Endothelial cell of umbilical vein (primary cell): Measurements from ENCODE around the gene EAPP. TPM values are rescaled to one million over a fixed set of nuclear protein-coding genes. Genes with fewer than 3 reads are reported as not detected.

Experiments
- BruUV-seq: library from RNA; stranded (reverse); fragments of 400-500 nt; replicated peaks from 2 replicates; lab custom pipeline; 2021; lab: Mats Ljungman, UMichigan
- CTCF ChIA-PET: fragments of 300-600, 350-600 bp; sonication (Branson Sonifier 250); formaldehyde crosslinking; loops from one replicate; lab custom pipeline; 2021; ENCODE audit warnings: antibody characterized with exemption, inconsistent platforms; lab: Charles Lee
- POLR2A ChIA-PET: fragments of 300-600, 350-600 bp; sonication (Branson Sonifier 250); formaldehyde crosslinking; loops from one replicate; lab custom pipeline; 2021; ENCODE audit warnings: antibody characterized with exemption, inconsistent platforms; lab: Charles Lee
- DNase-seq: peaks from one replicate; pipeline ENCODE4 v3.0.0-alpha.2; 2011; ENCODE audit warnings: low read depth, low spot score
- FAIRE-seq: peaks from 2 replicates; lab custom pipeline; 2011; peaks lifted over from hg19 to GRCh38; lab: Jason Lieb, UNC
- H2AFZ ChIP-seq: 2 replicates; pipeline ENCODE4 v1.6.0; 2012; ENCODE audit warnings: low read depth, low read length, control low read depth, inconsistent platforms
- H3K27ac ChIP-seq: 2 replicates; pipeline ENCODE4 v1.5.1; 2011; ENCODE audit warnings: low read depth, mild to moderate bottlenecking, control low read depth, low read length, moderate library complexity; ENCODE audit not compliant: insufficient read depth
- H3K27me3 ChIP-seq, 2 experiments: 2 replicates each; pipeline versions ENCODE4 v1.6.0 to v1.6.1; 2011; ENCODE audit warnings: low read length in 2 of 2, mixed read lengths in 1 of 2; ENCODE audit not compliant: control insufficient read depth in 2 of 2, insufficient read depth in 2 of 2
- H3K36me3 ChIP-seq, 2 experiments: 2 replicates in 1 of 2; 3 replicates in 1 of 2; pipeline ENCODE4 v1.5.1; 2011; ENCODE audit warnings: low read length in 2 of 2, mild to moderate bottlenecking in 1 of 2, moderate library complexity in 1 of 2; ENCODE audit not compliant: control insufficient read depth in 2 of 2, insufficient read depth in 2 of 2; ENCODE audit errors: extremely low read depth in 1 of 2
- H3K4me1 ChIP-seq: 3 replicates; pipeline ENCODE4 v1.5.1; 2011; ENCODE audit warnings: mild to moderate bottlenecking, low read length; ENCODE audit not compliant: control insufficient read depth, insufficient read depth; ENCODE audit errors: extremely low read depth
- H3K4me2 ChIP-seq: 2 replicates; pipeline ENCODE4 v1.6.1; 2011; ENCODE audit warnings: low read length, control low read depth, mixed read lengths; ENCODE audit not compliant: insufficient read depth
- H3K4me3 ChIP-seq, 3 experiments: fragments of 200-600 bp in 1 of 3; sonication (generic), shearing (Covaris generic) in 1 of 3; replicated peaks in 1 of 3; 2 replicates each; pipeline ENCODE4 v1.5.1; 2011 to 2016; ENCODE audit warnings: control low read depth in 3 of 3, low read length in 3 of 3, mild to moderate bottlenecking in 2 of 3, inconsistent platforms in 1 of 3, low read depth in 1 of 3, moderate library complexity in 1 of 3; ENCODE audit not compliant: insufficient read depth in 1 of 3
- H3K79me2 ChIP-seq: 2 replicates; pipeline ENCODE4 v1.6.0; 2012; ENCODE audit warnings: low read length, inconsistent platforms; ENCODE audit not compliant: control insufficient read depth, insufficient read depth
- H3K9ac ChIP-seq: replicated peaks from 2 replicates; pipeline ENCODE3; 2011; ENCODE audit warnings: low read length, control low read depth; ENCODE audit not compliant: insufficient read depth; ENCODE audit errors: extremely low read depth
- H3K9me1 ChIP-seq: replicated peaks from 3 replicates; pipeline ENCODE4 v1.6.0; 2011; ENCODE audit warnings: mild to moderate bottlenecking, low read length; ENCODE audit not compliant: control insufficient read depth, insufficient read depth; ENCODE audit errors: extremely low read depth
- H3K9me3 ChIP-seq: replicated peaks from 2 replicates; pipeline ENCODE4 v1.5.1; 2012; ENCODE audit warnings: low read length, inconsistent platforms; ENCODE audit not compliant: control insufficient read depth, insufficient read depth
- H4K20me1 ChIP-seq: replicated peaks from 2 replicates; pipeline ENCODE3; 2011; ENCODE audit warnings: mild to moderate bottlenecking, low read length; ENCODE audit not compliant: control insufficient read depth, insufficient read depth; ENCODE audit errors: extremely low read depth
- CTCF ChIP-seq, 2 donors: IDR thresholded peaks; 1 replicate in 1 of 2; 2 replicates in 1 of 2; pipeline ENCODE4 v1.5.1; 2011; ENCODE audit warnings: low read length in 2 of 2, mild to moderate bottlenecking in 2 of 2, moderate library complexity in 2 of 2, control low read depth in 1 of 2, inconsistent platforms in 1 of 2, low read depth in 1 of 2; ENCODE audit not compliant: insufficient read depth in 1 of 2; ENCODE audit errors: extremely low read depth in 1 of 2
- EZH2 ChIP-seq: IDR thresholded peaks from 2 replicates; pipeline ENCODE4 v1.6.1; 2012; ENCODE audit warnings: borderline replicate concordance, low read depth, mild to moderate bottlenecking, moderate library complexity, low read length, inconsistent platforms; ENCODE audit not compliant: severe bottlenecking
- FOS ChIP-seq: IDR thresholded peaks from 2 replicates; pipeline ENCODE4 v1.6.1; 2011; ENCODE audit warnings: mild to moderate bottlenecking, low read length, moderate library complexity, borderline replicate concordance; ENCODE audit not compliant: insufficient read depth
- GATA2 ChIP-seq: IDR thresholded peaks from 2 replicates; pipeline ENCODE4 v1.7.0; 2011; ENCODE audit warnings: low read depth, mild to moderate bottlenecking, moderate library complexity, mixed read lengths, low read length; ENCODE audit not compliant: insufficient read length, insufficient read depth
- JUN ChIP-seq: IDR thresholded peaks from 2 replicates; pipeline ENCODE4 v1.6.1; 2011; ENCODE audit warnings: borderline replicate concordance, low read depth; ENCODE audit not compliant: insufficient read length, insufficient read depth
- MAX ChIP-seq: IDR thresholded peaks from 2 replicates; pipeline ENCODE4 v1.6.1; 2011; ENCODE audit not compliant: insufficient read depth, insufficient read length
- MYC ChIP-seq: IDR thresholded peaks from one replicate; pipeline ENCODE4 v1.6.1; 2011; ENCODE audit warnings: mild to moderate bottlenecking, low read depth, low read length
- POLR2A ChIP-seq: IDR thresholded peaks from 2 replicates; pipeline ENCODE4 v1.6.1; 2012; ENCODE audit warnings: low read depth, mild to moderate bottlenecking, control low read depth, low read length
- POLR2AphosphoS5 ChIP-seq: IDR thresholded peaks from 2 replicates; pipeline ENCODE4 v1.6.1; 2012; ENCODE audit warnings: low read depth, mild to moderate bottlenecking, control low read depth, low read length, moderate library complexity; ENCODE audit not compliant: insufficient read depth
- dilution Hi-C: fragments of 300-500 bp; cut with MboI; formaldehyde crosslinking; loops from one replicate; pipeline ENCODE4 v1.15.0; 2019; ENCODE audit warnings: low sequenced_read_pairs; ENCODE audit not compliant: extremely low pct_ligation_motif_present
- intact Hi-C: fragments of 100-400 bp; cut with micrococcal nuclease; formaldehyde crosslinking; loops from one replicate; pipeline ENCODE4 v1.10.0; 2022
- polyA plus RNA-seq, 4 experiments: library from polyadenylated mRNA; depleted of rRNA in 3 of 4; stranded (reverse) in 3 of 4; unstranded in 1 of 4; fragments of >200 nt; gene quantifications; 2 replicates each; pipeline versions ENCODE4 v1.2.1 to v1.2.3, GENCODE V29; 2011 to 2012; ENCODE audit warnings: missing spikeins in 1 of 4
- total RNA-seq: library from RNA; stranded (reverse); gene quantifications from 2 replicates; pipeline ENCODE4 v1.2.3, GENCODE V29; 2021

The EAPP gene
- total and polyA plus RNA-seq, 2 donors (not counting 3 experiments of a cell fraction or from before 2014, with no cell fraction given): 16.6 to 22.2 TPM

- no peaks in the 10 kb centered on the region for H4K20me1 ChIP-seq
- no peaks in the 10 kb centered on the region for H3K9me3 ChIP-seq
- BruUV-seq: no TSS peak
- DNase-seq: no peak
- H3K4me2 ChIP-seq: no peak overlapping the region
- H2AFZ ChIP-seq: no peak overlapping the region
- intact Hi-C loops: no loop called here
- H3K36me3 ChIP-seq: no peaks in the 10 kb centered on the region
- no peak overlapping the region for H3K4me3 ChIP-seq
- no peaks in the 10 kb centered on the region for H3K9me1 ChIP-seq
- dilution Hi-C loops: no loop called here
- H3K79me2 ChIP-seq: no peaks in the 10 kb centered on the region
- H3K9ac ChIP-seq: no peak overlapping the region
- TF ChIP-seq FOS (no peak), CTCF (IDR thresholded peaks at IDR 0.05; ENCODE audit: extremely low read depth in 1 of 2, insufficient read depth in 1 of 2, low read depth in 1 of 2, low read length in 2 of 2) (no peak), MYC (no peak), GATA2 (no peak), JUN (no peak), POLR2A (no peak), MAX (no peak), POLR2AphosphoS5 (no peak), EZH2 (no peak)
- peaks cover 9% of the 10 kb centered on the region for H3K4me1 ChIP-seq
- POLR2A ChIA-PET: interaction anchor here (0.7 to 1.3 kb wide), 2 partner anchors 34 to 47 kb away, joined by 3 to 4 read pairs; partner anchors contain the start of gene SPTSSA
- H3K27ac ChIP-seq: no peak overlapping the region
- FAIRE-seq: no peak
- CTCF ChIA-PET: interaction anchor here (1.0 to 1.8 kb wide), 5 partner anchors 24 to 171 kb away, joined by 3 to 11 read pairs (median 4); partner anchors contain the start of gene SPTSSA
- H3K27me3 ChIP-seq: no peaks in the 10 kb centered on the region
These were observed 43.4 kb downstream of the EAPP start for GRCh38 chr14:34496007-34496678.
